Ovary (tissue), 3 donors: Measurements from ENCODE around the gene PIP5K1B.

Experiments used
- EP300 ChIP-seq: sonication (generic); formaldehyde crosslinking; IDR thresholded peaks from one replicate; pipeline ENCODE4 v1.6.1; 2017; ENCODE audit warnings: antibody characterized with exemption
- POLR2A ChIP-seq: fragments of 450-650 bp; IDR thresholded peaks from one replicate; pipeline ENCODE4 v1.6.1; 2017; ENCODE audit warnings: antibody characterized with exemption, mild to moderate bottlenecking, moderate library complexity
- TF ChIP-seq, protein P1 (sequence below), 3 donors: fragments of 450-650 bp in 2 of 3; fragments of 200-600 bp in 1 of 3; IDR thresholded peaks; one replicate each; pipeline versions ENCODE4 v1.5.1 to v1.8.0; 2016 to 2022; ENCODE audit warnings: antibody characterized with exemption in 3 of 3, mild to moderate bottlenecking in 1 of 3
- donor health status: DM: no; HTN: no; CAD: no.

DNA sequence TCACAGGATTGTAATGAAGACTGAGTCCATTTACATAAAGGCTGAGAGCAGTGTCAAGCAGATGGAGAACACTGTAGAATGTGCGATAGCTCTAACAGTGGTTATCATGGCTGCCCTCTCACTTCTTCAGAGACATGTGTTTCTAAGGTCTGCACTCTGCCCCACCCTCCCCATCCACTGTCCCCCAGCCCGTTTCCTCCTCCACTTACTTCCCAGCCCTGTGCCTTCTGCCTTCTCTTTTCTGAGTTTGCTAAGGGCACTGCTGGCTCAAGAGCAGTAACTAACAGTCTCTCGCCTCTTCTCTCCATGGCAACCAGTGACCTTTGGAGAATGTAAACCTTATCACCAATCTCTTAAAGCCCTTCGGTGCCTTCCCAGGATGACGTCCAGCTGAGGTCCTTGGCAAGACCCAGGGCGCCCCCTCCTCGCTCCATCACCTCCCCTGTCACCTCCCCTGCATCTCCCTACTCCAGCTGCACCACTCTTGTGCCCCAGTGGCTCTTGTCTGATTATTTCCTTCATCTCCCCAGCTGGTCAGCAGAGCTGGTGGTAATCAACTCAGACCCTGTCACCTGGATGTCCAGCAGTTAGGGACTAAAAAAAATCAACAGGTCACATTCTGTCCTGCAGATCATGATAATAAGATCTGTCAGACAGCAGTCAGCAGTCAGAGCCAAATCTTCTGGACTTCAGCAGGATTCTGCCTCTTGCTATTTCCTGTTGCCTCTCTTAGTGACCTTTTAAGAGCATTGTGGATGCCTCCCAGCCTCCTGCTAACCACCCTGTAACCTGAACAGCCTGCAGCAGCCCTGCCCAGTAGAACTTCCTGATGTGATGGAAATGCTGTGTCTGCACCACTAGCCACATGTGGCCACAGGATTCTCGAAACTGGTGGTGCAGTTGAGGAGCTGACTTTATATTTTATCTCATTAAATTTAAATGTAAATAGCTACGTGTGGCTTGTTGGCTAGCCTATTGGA, 339.5 kb downstream of the PIP5K1B start:
- TF ChIP-seq POLR2A, result no peak
- TF ChIP-seq EP300, result no peak
- TF ChIP-seq, protein P1, sequence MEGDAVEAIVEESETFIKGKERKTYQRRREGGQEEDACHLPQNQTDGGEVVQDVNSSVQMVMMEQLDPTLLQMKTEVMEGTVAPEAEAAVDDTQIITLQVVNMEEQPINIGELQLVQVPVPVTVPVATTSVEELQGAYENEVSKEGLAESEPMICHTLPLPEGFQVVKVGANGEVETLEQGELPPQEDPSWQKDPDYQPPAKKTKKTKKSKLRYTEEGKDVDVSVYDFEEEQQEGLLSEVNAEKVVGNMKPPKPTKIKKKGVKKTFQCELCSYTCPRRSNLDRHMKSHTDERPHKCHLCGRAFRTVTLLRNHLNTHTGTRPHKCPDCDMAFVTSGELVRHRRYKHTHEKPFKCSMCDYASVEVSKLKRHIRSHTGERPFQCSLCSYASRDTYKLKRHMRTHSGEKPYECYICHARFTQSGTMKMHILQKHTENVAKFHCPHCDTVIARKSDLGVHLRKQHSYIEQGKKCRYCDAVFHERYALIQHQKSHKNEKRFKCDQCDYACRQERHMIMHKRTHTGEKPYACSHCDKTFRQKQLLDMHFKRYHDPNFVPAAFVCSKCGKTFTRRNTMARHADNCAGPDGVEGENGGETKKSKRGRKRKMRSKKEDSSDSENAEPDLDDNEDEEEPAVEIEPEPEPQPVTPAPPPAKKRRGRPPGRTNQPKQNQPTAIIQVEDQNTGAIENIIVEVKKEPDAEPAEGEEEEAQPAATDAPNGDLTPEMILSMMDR (IDR thresholded peaks at IDR 0.05), result no peak
